HG02970 (cell line): Measurements from ENCODE around the gene CMSS1.

Source experiments
- ATAC-seq: cut with Tn5 transposase; IDR thresholded peaks from one replicate; pipeline ENCODE4 v1.9.1; 2021; ENCODE audit warnings: mild to moderate bottlenecking, moderate library complexity, moderate number of reproducible peaks; ENCODE audit not compliant: unreplicated experiment, low FRiP score

Gene CMSS1

DNA sequence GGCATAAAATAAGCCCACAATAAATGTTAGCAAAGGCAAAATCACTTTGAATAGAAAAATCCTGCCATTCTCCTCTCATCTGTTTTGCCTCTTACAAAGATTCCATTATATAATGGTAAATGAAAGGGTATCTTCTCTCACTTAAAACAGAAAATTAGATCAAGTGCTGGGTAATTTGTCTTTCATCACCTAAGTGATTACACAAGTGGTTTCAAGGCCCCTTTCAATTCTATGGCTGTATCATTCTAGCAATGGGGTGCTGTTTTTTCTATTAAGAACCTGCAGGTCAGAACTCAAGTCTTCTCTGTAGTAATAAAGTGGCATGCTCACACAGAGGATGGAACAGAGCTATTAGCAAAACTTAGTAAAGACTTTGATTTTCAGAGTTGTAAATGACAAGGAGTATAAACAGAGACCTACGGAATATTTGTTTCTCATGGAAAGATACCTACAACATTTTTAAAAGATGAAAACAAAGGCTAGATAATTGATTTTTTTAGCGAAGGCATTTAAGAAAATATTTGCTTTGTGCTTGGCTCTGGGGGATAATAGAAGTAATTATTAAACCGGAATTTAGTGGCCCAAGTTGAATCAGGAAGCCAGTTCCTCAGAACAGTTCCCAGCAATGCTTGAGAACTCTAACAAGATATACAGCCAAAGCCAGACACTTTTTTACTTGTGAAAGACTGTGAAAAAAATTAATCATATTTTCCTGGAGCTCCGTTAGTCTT, 137.4 kb downstream of the CMSS1 start:
- no peak for ATAC-seq

DNA sequence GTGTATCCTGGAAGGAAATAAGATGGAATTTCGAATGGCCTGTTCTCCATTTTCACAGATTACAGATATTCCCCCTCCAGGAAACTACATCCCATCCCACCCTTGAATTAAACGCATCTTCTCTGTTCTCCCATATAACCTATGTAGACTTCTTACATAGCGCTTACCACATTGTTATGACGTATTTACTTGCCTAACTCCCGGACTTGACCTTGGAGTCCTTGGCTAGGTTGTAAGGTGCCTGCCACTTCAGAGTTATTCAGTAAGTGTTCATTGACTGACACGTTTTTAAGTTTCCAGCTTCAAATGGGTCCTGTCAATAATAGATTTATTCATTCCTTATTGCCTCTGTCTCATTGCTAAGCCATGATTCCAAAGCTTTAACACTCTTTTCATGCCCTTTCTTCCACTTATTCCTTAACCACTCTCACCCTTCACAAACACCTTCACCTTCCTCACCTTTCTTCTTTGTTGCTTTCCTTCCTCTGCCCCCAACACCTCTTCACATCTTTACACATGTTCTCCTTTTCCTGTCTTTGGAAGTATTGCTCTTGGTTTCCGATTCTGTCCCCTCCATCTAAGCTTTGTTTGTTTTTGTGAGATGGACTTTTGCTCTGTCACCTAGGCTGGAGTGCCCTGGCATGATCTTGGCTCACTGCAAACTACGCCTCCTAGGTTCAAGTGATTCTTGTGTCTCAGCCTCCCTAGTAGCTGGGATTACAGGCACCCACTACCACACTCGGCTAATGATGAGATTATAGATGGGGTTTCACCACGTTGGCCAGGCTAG, 138.3 kb downstream of the CMSS1 start:
- no peak for ATAC-seq

DNA sequence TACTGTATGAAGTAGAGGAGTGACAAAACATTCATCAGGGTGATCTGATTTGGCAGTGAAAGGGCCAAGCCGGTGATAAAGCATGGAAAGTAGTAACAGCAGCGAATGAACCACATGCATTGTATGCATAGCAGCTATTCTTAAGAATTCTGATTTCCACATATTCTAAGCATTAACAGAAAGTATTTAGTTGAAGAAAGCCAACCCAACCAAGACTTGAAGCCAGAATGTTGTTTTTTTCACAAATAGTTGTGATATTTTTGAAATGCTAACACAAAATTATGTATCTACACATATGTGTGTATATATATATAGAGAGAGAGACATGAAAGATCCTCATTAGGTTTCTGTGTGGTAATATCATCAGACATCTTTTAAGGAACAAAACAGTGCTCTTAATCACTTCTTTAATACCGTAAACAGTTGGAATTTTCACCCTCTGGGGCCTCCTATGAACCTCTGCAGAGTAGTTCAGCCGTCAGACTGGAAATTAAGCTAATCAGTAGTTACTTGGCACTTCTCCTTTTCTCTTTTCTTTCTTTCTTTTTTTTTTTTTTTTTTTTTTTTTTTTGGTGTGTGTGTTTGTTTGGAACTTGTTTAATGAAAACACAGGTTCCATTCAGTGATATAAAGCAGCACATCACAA, 139.6 kb downstream of the CMSS1 start:
- ATAC-seq = no peak

DNA sequence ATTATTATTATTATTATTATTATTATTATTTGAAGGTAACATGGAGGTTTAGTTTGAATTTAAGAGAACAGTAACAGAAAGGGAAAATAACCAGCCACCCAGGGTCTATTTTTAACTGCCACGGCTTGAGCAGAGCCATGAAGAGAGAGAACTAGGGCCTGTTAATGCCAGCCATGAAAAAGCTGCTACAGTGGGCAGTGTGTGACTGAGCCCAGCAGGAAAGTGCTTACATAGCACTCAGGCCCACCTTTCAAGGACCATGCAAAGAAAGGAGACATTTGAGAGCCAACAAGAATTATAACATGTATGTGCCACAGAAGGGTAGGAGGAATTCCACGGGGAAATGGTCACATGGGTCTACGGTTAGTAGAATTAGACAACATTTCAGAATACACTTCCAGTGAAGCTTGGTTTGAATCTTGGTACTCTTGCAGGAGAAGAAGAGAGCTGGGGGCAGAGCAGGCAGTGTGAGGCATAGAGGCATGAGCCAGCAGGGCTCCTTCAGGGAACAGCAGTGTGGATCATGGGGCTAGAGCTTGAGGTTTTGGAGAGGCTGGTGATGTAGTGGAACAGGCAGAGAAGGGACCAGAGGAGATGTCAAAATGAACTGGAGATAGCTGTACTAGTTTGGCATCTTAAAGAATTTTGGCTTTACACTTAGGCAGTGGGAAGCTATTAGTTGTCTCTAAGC, 140.7 kb downstream of the CMSS1 start:
- ATAC-seq = no peak

DNA sequence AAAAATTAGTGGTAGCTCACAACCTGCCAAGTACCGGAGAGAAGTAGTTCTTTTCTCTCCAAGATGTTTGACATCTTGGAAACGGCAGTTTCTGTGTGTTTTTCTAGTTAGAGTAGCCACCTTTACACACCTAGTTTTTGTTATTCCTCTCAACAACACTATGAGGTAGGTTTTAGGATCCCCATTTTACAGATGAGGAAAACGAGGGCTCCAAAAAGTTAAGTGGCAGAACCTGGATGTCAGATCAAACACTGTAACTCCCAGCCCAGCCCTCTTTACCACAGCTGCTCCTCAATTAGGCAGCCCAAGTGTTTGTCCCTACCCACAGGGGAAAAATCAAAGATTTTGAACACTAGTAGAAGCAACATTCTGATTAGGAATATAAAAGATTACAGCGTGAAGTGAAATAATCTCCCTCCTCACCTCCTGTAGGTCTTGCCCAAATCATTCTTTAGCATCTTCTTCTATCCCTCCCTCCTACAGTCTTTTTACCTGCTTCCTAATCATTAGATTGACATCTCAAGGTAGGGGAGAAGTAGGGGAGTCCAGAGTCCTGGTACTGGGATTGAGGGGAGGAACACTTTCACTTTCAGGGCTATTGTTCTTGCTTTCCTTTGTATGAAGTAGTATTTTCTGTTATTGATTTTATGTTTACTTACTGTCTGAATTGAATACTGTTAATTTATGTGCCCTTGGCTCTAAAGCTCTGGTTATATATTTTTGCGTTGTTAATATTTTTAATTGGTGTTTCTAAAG, 142.6 kb downstream of the CMSS1 start:
- ATAC-seq = no peak

DNA sequence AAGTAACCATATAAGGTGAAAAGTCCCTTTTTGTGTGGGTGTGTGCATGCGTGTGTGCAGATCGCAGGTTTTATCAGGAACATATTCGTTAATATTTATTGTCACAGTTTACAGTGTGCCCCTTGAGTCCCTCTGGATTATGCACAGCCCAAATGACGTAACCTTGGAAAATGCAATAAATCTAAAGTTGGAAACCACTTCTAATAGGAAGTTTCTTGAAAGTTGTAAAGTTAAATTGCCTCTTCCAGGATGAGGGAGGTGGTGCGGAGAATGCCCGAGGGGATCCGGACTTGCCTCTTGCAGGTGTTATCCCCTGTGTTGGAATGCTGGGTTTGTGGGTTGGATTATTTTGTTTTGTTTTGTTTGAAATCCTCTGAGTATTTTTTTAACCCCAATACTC, 143.3 kb downstream of the CMSS1 start:
- ATAC-seq = no peak

DNA sequence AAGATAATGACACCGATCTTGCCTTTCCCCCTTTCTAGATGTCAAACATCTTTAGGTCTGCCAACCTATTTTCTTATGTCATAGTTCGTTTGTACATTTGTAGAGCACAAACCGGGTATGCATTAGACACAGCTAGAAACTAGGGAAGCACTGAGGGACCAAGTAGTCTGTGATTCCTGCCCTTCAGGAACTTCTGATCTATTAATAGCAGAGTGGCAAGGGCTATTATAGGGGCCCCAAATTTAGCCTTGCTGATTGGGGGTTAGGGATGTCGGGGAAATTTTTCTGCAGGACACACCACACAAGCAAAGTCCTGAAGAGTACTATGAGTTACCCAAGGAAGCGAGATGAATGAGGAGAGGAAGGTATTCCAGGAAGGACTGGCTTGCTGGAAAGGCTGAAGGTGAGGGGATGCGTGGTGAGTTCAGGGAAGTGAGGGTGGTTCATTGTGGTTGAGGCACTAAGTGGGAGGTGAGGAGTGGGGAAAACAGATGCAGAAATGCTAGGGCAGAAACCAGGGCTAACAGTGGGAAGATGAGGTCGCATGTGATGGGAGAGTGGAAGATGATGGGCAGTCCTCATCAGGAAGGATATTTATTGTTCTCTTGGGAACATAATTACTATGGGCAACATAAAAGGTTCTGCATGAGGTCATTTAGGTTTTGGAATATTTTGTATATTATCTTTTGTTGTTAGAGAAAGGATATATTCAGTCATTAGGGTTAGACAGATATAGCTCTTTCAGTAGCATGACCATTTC, 144.3 kb downstream of the CMSS1 start:
- ATAC-seq = no peak

DNA sequence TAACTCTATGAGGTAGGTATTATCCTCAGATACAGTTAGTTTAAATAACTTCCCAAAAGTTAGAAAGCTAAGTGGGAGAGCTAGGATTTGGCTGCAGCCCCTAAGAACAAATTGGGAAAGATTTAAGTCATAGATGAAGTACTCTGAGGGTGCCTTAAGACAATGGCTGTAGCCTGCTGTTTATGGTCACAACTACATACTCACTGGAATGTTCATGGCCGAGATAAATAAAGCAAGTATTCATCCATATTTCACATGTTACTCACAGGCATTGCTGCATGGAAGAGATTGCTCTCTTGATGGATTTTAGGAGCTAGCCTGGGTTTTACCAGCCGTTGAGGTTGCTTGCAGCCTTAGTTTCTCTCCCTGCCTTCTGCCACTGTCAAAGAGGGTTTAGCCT, 145.0 kb downstream of the CMSS1 start:
- no peak for ATAC-seq

DNA sequence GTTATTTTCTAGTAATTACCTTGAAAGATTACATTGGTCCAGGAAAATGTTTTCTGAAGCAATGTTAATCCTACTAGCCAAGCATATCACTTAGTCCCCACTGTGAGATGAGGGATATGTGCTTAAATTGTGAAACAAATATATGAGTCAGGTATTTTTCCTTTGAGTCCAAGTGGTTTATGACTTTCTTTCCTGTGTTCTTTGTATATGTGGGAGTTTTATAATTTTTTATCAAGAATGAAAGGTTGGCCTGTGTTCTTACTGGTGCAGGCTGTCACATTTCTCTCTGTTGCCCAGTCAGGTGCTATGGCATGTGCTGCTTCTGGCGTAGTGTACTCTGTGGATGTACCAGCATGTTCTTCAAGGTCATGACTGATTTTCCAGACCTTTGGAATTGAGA, 147.4 kb downstream of the CMSS1 start:
- no peak for ATAC-seq

DNA sequence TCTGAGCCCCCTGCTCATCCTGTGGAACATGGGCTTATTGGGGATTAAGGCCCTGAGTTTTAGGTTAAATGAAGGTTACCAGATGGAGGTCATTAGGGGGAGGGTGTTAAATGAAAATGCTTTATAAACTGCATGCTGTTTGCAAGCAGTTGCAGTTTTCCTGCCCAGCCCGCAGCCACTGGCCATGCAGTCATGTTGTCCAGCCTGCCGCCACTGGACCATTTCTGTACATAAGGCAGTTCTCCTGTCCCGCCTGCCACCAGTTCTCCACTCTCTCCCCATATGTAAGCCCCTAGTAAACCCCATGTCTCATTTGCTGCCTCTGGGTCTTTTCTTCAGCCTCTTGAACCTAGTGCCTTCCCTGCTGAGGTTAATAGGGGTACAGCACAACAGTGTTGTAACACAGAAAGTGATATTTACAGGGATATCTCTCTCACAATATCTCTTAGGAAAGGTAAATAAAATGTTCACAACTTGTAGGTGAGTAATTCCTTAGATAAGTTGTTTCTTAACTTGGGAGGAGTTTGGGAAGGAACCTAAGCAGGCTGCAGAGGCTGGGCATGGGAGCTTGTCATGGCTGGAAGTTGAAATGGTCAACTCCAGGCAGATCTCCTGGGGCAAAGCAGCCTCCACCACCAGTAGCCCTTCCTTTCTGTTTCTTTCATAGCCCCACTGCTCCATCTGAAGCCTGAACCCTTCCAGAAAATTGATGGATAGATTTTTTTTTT, 148.2 kb downstream of the CMSS1 start:
- no peak for ATAC-seq

DNA sequence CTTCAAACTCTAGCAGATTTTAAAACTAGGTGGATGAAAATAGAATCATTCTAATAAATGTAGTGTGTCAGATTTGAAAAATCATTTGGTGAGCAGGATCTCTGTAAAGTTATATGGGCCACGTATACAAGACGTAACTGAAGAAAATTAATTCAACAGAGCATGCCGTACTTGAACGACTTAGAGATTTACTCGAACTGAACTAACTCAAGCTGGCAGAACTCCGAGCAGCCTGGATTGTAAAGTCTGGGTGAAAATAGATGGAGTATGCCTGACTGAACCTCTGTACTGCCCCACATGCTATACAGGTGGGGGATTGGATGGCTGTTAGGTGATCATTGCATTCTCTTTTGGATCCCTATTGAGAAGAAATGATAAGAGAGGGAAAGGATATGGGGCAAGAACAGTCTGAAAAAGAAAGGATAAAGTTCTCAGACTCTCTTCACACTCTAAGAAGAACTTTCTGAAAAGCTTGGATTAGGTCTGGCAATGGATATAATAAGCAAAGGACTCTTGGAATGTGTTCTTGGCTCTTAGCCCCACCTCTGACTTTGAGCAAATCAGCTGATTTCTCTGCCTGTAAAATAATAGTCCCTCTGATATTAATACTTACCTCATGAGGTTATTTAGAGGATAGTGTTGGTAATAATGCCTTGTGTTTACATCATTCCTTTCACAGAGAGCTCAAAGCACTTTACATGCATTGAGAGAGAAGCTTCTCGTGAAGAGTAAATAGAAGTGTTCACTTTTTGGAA, 149.2 kb downstream of the CMSS1 start:
- no peak for ATAC-seq

DNA sequence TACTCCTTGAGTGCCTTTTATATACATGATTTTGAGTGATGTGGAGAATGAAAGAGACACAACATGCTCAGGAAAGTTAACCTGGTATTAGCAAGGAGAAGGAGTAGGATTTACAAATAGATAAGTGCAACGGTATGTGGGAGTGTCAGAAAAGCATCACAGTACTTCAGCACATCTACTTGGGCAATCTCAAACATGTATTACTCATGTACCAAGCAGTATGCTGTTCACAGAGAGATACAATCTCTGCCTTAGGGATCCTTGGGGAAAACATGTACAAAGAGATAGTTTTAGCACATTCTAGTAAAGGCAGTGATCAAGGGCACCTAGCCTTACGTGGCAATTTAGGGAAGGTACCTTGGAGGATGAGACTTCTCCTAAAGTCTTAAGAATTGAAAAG, 150.1 kb downstream of the CMSS1 start:
- ATAC-seq = no peak

DNA sequence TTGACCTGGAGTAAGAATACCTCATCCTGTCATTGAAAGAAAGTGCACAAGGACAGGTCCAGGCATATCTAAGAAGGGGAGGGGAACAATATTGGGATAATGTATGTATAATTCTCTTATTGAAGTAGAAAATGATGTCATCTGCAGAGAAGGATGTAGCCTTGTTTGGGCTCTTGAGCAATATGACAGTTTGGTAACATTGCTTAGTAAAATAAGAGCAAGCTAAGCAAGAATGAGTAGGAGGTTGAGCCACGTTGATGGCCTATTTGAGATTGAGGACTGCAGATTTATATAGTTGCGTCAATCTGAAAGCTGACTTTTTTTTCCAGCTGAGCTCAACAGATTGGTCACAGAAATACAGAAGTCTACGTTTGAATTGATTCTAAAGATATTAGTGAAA, 151.5 kb downstream of the CMSS1 start:
- no peak for ATAC-seq

DNA sequence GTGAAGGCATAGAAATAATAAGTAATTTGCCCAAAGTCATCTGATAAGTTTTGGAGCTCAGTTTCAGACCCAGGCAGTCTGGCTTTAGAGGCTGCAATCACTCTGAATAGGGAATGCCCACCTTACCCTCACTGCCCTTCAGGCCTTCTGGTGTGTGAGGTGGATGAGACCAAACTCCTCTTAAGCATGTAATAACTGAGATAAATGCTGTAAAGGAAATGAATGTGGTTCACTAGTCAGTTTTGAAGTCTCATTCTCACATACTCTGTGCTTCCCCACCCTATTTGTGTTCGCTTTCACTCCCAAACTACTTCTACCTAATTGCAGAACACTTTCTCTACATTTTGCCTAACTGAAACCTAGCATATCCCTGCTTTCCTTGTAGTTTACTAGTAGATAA, 152.5 kb downstream of the CMSS1 start:
- ATAC-seq = peak; percentile 72

DNA sequence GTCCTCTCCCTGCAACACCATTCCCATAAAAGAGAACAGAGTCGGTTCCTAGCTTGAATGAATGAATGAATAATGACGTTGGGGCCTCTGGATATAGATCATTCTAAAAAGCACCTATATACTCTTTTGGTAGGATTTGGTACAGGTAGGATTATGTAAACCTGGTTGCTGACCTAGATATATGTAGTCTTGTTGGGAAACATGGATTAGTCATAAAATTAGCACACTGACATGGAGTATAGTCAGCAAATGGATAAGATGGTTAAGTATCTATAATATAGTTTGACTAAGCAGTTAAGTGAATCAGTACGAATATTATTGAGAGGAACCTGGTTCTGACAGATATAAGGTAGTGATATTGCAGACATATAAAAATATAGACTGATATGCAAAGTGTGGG, 154.1 kb downstream of the CMSS1 start:
- no peak for ATAC-seq

DNA sequence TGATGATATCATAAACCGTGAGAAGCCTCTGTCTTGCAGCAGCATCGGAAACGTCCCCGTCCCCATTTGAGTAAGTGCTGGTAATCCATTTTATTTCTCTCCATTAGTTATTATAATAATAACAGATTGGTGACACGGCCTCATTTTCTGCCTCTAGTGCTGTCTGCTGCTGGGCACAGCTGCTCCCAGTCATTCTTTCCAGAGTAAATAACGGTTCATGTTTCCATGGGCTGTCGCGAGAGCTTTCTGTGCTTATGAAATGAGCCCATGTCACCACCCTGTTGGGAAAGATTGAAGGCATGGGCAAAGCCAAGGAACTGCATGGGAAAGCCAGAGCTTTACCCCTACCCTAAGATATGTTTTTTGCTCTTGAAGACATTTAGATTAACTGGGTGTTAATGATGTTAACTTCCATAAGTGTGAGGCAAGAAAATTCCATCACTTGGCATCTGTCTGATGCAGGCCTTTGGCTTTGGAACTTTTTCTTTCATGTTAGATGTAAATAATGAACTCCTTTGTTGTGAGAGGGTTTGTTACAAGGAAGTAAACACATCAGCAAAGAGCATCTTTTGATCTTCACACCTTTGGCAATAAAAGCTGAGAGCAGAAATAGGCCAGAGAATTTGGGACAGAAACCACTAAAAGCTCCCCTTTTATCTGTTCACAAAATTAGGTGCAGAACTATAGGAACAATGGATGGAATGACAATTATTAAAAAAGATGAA, 154.9 kb downstream of the CMSS1 start:
- ATAC-seq = no peak

DNA sequence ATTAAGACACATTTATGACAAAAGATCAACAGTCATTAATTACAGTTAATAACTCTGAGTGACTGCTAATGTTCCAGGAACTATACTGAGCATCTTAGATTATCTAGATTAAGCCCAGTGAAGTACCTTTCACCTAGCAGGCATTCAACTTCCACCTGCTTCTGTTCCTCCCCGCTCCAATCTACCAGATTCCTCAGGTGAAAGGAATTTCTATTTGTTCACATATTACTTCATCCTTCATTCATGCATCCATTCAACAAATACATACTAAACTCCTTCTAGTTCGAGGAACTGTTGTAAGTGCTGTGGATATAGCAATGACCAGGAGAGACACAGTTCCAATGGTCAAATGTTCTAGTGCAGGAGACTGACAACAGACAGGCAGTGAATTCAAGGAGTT, 157.3 kb downstream of the CMSS1 start:
- no peak for ATAC-seq

DNA sequence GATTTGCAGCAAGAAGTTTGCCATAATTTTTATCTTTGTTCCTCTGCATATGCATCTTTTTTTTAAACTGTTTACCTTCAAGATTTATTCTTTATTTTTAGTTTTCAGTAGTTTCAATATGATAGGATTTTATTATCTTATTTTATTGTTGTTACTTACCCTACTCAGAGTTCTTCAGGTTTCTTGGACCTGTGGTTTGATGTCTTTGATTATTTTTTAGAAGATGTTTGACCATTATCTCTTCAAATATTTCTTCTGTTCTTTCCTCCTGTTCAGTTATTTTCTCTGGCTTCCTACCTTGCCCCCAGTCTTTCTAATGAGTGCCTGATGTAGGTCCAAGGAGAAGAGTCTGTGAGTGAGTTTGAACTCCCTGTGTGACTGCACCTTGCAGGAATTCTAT, 158.9 kb downstream of the CMSS1 start:
- ATAC-seq = no peak
